B cell (primary cell): ENCODE results near the gene MINDY4B. TPM values are rescaled to one million over a fixed set of nuclear protein-coding genes. Genes with fewer than 3 reads are reported as not detected.

Experiments
- ATAC-seq: fragments of 200-7000 bp; cut with Tn5 transposase; one replicate; pipeline ENCODE4 v1.10.0; 2021; ENCODE audit warnings: low read depth, mild to moderate bottlenecking, moderate number of reproducible peaks, moderate library complexity
- CTCF ChIA-PET: fragments of 350-600 bp; sonication (Branson Sonifier 250); formaldehyde crosslinking; loops from one replicate; lab custom pipeline; 2021; ENCODE audit warnings: antibody characterized with exemption, inconsistent platforms; lab: Charles Lee
- POLR2A ChIA-PET: fragments of 350-600 bp; sonication (Branson Sonifier 250); formaldehyde crosslinking; loops from one replicate; lab custom pipeline; 2021; ENCODE audit warnings: antibody characterized with exemption; lab: Charles Lee
- DNase-seq: peaks from one replicate; pipeline ENCODE4 v3.0.0; 2013
- H2AFZ ChIP-seq: 2 replicates; pipeline ENCODE4 v1.6.1; 2012; ENCODE audit warnings: mild to moderate bottlenecking, low read depth, low read length; ENCODE audit not compliant: insufficient read depth, poor library complexity, severe bottlenecking
- H3K27ac ChIP-seq, 2 donors: 1 replicate in 1 of 2; 2 replicates in 1 of 2; pipeline ENCODE4 v1.5.1; 2012 to 2013; ENCODE audit warnings: low read length in 2 of 2, mild to moderate bottlenecking in 2 of 2, moderate library complexity in 1 of 2
- H3K27me3 ChIP-seq, 4 experiments: fragments of 200-600 bp in 1 of 4; sonication (generic) in 1 of 4; replicated peaks in 1 of 4; 1 replicate in 2 of 4; 2 replicates in 2 of 4; pipeline versions ENCODE4 v1.6.1 to v1.7.0; 2013 to 2016; ENCODE audit warnings: low read length in 3 of 4, mild to moderate bottlenecking in 2 of 4, mixed read lengths in 1 of 4, moderate library complexity in 1 of 4; ENCODE audit not compliant: insufficient read depth in 4 of 4, control insufficient read depth in 3 of 4; ENCODE audit errors: control extremely low read depth in 1 of 4
- H3K36me3 ChIP-seq, 2 experiments: replicated peaks in 1 of 2; 1 replicate in 1 of 2; 2 replicates in 1 of 2; pipeline versions ENCODE4 v1.6.1 to v1.7.1; 2013; ENCODE audit warnings: low read length in 1 of 2; ENCODE audit not compliant: insufficient read depth in 2 of 2, control insufficient read depth in 1 of 2; ENCODE audit errors: control extremely low read depth in 1 of 2, extremely low read depth in 1 of 2
- H3K4me1 ChIP-seq, 2 donors: fragments of 200-600 bp in 1 of 2; sonication (generic) in 1 of 2; 1 replicate in 1 of 2; 2 replicates in 1 of 2; pipeline versions ENCODE4 v1.5.1 to v1.6.1; 2013 to 2017; ENCODE audit warnings: low read length in 2 of 2; ENCODE audit not compliant: control insufficient read depth in 2 of 2, insufficient read depth in 2 of 2
- H3K4me2 ChIP-seq: replicated peaks from 2 replicates; pipeline ENCODE3; 2012; ENCODE audit warnings: mild to moderate bottlenecking, low read depth, low read length; ENCODE audit not compliant: poor library complexity, severe bottlenecking
- H3K4me3 ChIP-seq, 5 experiments: fragments of 200-600 bp in 1 of 5; sonication (generic) in 1 of 5; 1 replicate in 3 of 5; 2 replicates in 2 of 5; pipeline versions ENCODE4 v1.5.1 to v1.7.0; 2011 to 2016; ENCODE audit warnings: low read length in 4 of 5, mild to moderate bottlenecking in 4 of 5, low read depth in 2 of 5, control low read depth in 1 of 5, moderate library complexity in 1 of 5; ENCODE audit not compliant: insufficient read depth in 1 of 5; ENCODE audit errors: control extremely low read depth in 1 of 5, extremely low read depth in 1 of 5
- H3K79me2 ChIP-seq: fragments of 200-600 bp; sonication (generic); one replicate; pipeline ENCODE4 v1.6.0; 2016; ENCODE audit warnings: low read length; ENCODE audit not compliant: control insufficient read depth, insufficient read depth
- H3K9ac ChIP-seq: fragments of 200-600 bp; sonication (generic); 2 replicates; pipeline ENCODE4 v1.6.1; 2017; ENCODE audit warnings: mild to moderate bottlenecking, low read length, moderate library complexity
- H3K9me3 ChIP-seq, 3 donors: one replicate each; pipeline versions ENCODE4 v1.6.1 to v1.7.1; 2013; ENCODE audit warnings: low read length in 2 of 3; ENCODE audit not compliant: control insufficient read depth in 2 of 3, insufficient read depth in 1 of 3; ENCODE audit errors: control extremely low read depth in 1 of 3
- H4K20me1 ChIP-seq: 2 replicates; pipeline ENCODE4 v1.6.0; 2012; ENCODE audit warnings: mild to moderate bottlenecking, low read length; ENCODE audit not compliant: insufficient read depth, control insufficient read depth, poor library complexity, severe bottlenecking
- H3K27ac Mint-ChIP-seq: one replicate; pipeline ENCODE4 v1.8.0; 2021; ENCODE audit warnings: mixed read lengths
- H3K27me3 Mint-ChIP-seq: one replicate; pipeline ENCODE4 v1.8.0; 2021; ENCODE audit warnings: mixed read lengths
- H3K4me1 Mint-ChIP-seq: one replicate; pipeline ENCODE4 v1.8.0; 2021; ENCODE audit warnings: mixed read lengths
- H3K4me3 Mint-ChIP-seq: one replicate; pipeline ENCODE4 v1.8.0; 2021; ENCODE audit warnings: mixed read lengths
- H3K9me3 Mint-ChIP-seq: one replicate; pipeline ENCODE4 v1.8.0; 2022; ENCODE audit warnings: mixed read lengths; ENCODE audit not compliant: insufficient read depth
- CTCF ChIP-seq: fragments of 200-600 bp; IDR thresholded peaks from one replicate; pipeline ENCODE4 v1.8.0; 2022; ENCODE audit warnings: antibody characterized with exemption, mild to moderate bottlenecking
- EZH2 ChIP-seq: IDR thresholded peaks from 2 replicates; pipeline ENCODE4 v1.6.1; 2012; ENCODE audit warnings: borderline replicate concordance, low read depth, mild to moderate bottlenecking, moderate library complexity, low read length; ENCODE audit not compliant: insufficient read depth, poor library complexity, severe bottlenecking
- WGBS: methylation state at CpG from one replicate; pipeline ENCODE4 v1.1.5; 2013; ENCODE audit warnings: missing lambda C conversion rate; ENCODE audit not compliant: insufficient coverage; 5-methylcytosine and 5-hydroxymethylcytosine counted together
- intact Hi-C: fragments of 100-400 bp; cut with micrococcal nuclease; formaldehyde crosslinking; loops from one replicate; pipeline ENCODE4 v1.10.0; 2022
- polyA plus RNA-seq: library from polyadenylated mRNA; depleted of rRNA; stranded (reverse); fragments of >200 nt; gene quantifications from 2 replicates; pipeline ENCODE4 v1.2.3, GENCODE V29; 2012
- total RNA-seq, 2 donors: library from RNA; stranded (reverse); fragments of 120-200 nt in 1 of 2; gene quantifications; 1 replicate in 1 of 2; 2 replicates in 1 of 2; pipeline versions ENCODE4 v1.2.3 to v1.2.4, GENCODE V29; 2013 to 2022

MINDY4B gene
- total and polyA plus RNA-seq, 2 donors (not counting 1 experiment from before 2014, with no cell fraction given) = not detected

GRCh38 chr3:150936693-150937092 is 31.5 kb upstream of the MINDY4B start:
- Histone ChIP-seq H3K4me2 (no peak overlapping the region), H3K27me3 (peaks cover 0 to 4% (median 2%) of the 10 kb centered on the region in 4 experiments), H3K79me2 (no peaks in the 10 kb centered on the region), H2AFZ (no peak overlapping the region), H4K20me1 (no peaks in the 10 kb centered on the region), H3K9me3 (peaks cover 0 to 3% (median 0%) of the 10 kb centered on the region in 3 donors), H3K36me3 (no peaks in the 10 kb centered on the region), H3K4me1 (no peaks in the 10 kb centered on the region), H3K9ac (no peak overlapping the region), H3K27ac (no peak overlapping the region), H3K4me3 (no peak overlapping the region)
- CTCF ChIA-PET = interaction anchor here (1.2 kb wide), 1 partner anchor 11 kb away, joined by 3 read pairs; no protein-coding TSS in a partner anchor
- POLR2A ChIA-PET = no interaction called here
- no peak overlapping the region for H3K27ac Mint-ChIP-seq
- WGBS = 24% methylated on average over 2 of the region's 2 CpGs
- intact Hi-C loops = no loop called here
- peaks cover 21% of the 10 kb centered on the region for H3K27me3 Mint-ChIP-seq
- no peak overlapping the region for H3K4me3 Mint-ChIP-seq
- no peak for DNase-seq
- no peaks in the 10 kb centered on the region for H3K9me3 Mint-ChIP-seq
- no peak for ATAC-seq
- H3K4me1 Mint-ChIP-seq = no peaks in the 10 kb centered on the region
- TF ChIP-seq CTCF (no peak), EZH2 (no peak)

GRCh38 chr3:150933473-150933995 is 28.3 kb upstream of the MINDY4B start:
- CTCF ChIA-PET = no interaction called here
- Histone ChIP-seq H3K9ac (no peak overlapping the region), H3K9me3 (peaks cover 0 to 3% (median 0%) of the 10 kb centered on the region in 3 donors), H3K4me2 (no peak overlapping the region), H3K27ac (no peak overlapping the region), H3K4me1 (no peaks in the 10 kb centered on the region), H2AFZ (no peak overlapping the region), H3K4me3 (no peak overlapping the region), H3K27me3 (peaks cover 0 to 4% (median 2%) of the 10 kb centered on the region in 4 experiments), H3K79me2 (no peaks in the 10 kb centered on the region), H3K36me3 (no peaks in the 10 kb centered on the region), H4K20me1 (no peaks in the 10 kb centered on the region)
- Mint-ChIP-seq H3K4me1 (no peaks in the 10 kb centered on the region), H3K4me3 (no peak overlapping the region), H3K9me3 (no peaks in the 10 kb centered on the region), H3K27ac (no peak overlapping the region), H3K27me3 (peaks cover 29% of the 10 kb centered on the region)
- TF ChIP-seq EZH2 = no peak
- TF ChIP-seq CTCF = no peak
- intact Hi-C loops = no loop called here
- POLR2A ChIA-PET = no interaction called here
- DNase-seq (no peak), ATAC-seq (no peak)
- no CpG with 5 or more reads among the region's 1 CpG for WGBS
